Measurements from ENCODE around the gene FABP6.
A peak's percentile ranks its signal among the peaks of the same experiment; 100 is the strongest.
"Not testable (repeated sequence)": the region's sequence is repeated elsewhere in the genome, so short reads cannot be mapped to it uniquely, and the experiment has no call there.

FABP6 gene, protein sequence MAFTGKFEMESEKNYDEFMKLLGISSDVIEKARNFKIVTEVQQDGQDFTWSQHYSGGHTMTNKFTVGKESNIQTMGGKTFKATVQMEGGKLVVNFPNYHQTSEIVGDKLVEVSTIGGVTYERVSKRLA

DNA sequence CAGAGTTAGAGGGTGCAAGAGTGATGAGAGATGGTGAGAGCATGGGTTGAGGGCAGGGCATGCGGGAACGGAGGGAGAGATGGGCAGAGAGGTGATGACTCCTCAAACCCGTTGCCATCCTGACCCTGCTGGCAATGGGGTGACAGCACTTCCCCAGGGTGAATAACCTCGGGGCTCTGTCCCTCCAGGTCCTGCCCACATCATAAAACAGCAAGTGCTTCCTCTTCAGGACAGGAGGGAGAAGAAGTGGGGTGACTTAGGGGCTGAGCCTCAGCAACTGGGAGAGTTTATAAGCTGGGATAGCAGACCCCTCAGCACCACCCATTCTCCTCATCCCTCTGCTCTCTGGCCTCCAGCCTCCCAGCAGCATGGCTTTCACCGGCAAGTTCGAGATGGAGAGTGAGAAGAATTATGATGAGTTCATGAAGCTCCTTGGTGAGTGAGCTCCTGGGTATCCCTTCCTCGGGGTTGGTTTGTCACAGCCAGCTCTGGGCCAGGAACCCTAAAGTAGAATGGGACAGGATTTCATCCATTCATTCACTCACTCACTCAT, at the start of gene FABP6:
Gene FABP6, plus strand, starts transcription at position 317 of the 553 bp plus-strand sequence. Its CDS starts 52 bp downstream, at position 369.
- no peak for DNase-seq (ENCODE audit: low read depth in 2 of 2)

DNA sequence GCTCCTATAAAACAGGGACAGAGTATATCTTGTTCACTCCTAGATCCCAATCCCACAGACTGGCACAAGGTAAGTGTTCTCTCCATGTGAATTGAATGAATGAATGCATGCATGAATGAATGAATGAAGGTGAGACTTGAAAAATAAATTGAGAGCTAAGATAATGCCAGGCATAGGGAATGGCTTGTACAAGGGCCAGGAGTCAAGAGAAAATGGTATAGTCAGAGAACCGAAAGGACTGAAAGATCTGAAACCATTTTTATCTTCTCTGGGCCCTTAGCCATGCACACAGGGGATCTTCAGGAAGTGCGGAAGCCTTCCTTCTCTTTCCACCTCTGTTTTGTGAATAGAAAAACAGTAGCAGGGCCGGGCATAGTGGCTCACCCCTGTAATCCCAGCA, 48.4 kb upstream of the FABP6 start:
- DNase-seq (ENCODE audit: low read depth in 2 of 2) = no peak

DNA sequence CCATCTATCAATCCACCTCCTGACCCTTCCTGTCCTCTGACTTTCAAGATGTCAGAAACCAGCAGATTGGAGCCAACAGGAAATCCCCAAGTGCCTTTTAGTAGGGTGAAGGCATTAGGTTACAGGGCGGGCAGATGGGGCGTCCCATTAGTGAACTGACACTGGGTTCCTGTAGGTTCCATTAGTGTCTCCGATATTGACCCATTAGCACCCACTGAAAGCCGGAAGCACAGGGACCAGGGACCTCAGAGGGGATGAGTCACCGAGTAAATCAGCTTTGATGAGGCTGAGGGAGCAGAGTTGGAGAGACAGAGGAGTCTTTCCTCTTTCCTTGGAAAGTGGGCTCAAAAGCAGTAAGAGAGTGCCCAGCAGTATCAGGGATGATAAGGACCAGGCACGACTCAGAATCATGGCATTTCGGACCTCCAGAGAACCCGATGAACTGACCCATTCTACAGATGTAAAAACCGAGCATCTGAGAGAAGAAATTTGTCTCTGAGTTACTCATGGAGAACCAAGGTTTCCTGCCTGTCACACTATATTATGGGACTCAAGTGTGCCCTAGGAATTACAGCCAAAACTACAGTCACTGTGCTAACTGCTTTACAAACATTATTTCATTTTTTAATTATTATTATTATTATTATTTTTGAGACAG, 47.2 kb upstream of the FABP6 start:
- no peak for DNase-seq (ENCODE audit: low read depth in 2 of 2)

DNA sequence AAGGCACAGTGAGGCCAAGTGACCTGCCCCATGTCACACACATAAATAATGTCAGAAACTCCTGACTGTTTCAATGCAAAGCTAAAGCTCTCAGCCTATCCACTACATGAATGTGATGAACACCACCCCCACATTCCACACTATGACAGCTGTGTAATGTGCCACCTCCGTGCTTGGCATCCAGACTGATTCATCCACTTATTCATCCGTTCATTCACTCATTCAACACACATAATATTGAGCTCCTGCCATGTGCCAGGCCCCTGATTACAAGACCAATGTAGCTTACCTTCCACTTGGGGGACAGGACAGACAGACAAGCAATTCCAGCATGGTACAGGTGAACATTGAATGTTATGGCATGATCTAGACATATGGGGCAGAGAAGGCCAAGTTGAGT, 46.2 kb upstream of the FABP6 start:
- DNase-seq (ENCODE audit: low read depth in 2 of 2) = no peak

DNA sequence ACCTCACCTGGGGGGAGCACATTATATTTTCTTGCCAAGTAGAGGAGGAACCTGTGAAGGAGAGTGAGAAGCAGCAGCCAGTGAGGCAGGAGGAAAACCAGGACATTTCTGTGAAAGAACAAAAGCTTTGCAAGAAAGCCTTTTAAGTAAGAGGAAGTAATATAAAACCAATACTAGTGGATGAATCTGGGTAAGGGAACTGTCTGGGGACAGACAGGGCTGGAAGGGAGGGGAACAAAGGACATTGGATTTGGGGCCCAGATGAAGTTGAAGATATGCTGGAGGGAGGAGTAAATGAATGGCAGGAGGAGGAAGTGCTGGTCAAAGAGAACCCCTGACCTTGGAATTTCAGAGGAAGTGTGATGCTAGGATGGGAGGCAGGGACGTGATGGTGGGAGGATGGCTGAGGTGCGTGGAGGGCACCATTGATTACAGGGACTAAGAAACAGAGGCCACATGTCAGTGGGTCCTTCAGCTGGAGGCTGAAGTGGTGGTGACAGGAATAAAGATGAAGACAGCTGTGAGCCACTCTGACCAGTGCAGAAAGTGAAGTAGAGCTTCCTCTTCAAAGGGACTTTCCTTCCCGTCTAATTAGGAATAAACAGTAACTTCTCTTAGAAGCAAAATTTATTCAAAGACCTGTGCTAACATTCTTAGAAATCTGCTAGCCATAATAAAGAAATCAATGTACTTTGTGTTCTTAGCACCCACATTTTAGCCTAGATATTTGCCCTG, 43.5 kb upstream of the FABP6 start:
- no peak for DNase-seq (ENCODE audit: low read depth in 2 of 2)

DNA sequence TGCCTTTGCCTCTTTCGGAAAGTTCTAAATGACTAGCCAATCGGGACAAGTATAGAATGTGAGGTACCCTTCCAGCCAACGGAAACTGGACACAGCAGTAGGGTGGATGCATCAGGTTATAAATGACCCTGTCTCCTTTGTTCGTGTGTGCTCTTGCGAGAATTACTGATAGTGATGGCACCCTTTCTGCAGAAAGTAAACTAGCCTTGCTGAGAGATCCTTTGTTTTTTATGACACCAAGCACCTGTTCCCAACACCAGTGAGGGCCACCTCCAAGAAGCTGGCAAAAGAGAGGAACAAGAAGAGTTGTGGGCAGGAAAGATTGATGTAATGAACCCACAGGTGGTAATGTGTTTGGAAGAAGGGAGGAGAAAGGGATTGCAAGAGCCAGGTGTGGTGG, 42.8 kb upstream of the FABP6 start:
- DNase-seq (ENCODE audit: low read depth in 2 of 2) = no peak

DNA sequence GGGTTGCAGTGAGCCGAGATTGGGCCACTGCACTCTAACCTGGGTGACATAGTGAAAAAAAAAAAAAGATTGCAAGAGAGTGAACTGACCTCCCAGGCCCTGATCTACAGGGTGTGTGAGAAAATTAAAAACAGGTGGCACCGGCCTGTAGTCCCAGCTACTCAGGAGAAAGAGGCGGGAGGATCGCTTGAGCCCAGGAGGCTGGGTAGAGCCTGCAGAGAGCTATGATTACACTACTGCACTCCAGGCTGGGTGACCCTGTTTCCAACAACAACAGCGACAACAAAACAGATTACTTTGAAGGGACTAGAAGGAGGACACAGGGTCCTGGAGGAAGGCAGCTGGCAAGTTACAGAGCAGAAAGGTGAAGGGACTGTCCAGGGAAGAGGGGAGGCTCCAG, 42.2 kb upstream of the FABP6 start:
- no peak for DNase-seq (ENCODE audit: low read depth in 2 of 2)

DNA sequence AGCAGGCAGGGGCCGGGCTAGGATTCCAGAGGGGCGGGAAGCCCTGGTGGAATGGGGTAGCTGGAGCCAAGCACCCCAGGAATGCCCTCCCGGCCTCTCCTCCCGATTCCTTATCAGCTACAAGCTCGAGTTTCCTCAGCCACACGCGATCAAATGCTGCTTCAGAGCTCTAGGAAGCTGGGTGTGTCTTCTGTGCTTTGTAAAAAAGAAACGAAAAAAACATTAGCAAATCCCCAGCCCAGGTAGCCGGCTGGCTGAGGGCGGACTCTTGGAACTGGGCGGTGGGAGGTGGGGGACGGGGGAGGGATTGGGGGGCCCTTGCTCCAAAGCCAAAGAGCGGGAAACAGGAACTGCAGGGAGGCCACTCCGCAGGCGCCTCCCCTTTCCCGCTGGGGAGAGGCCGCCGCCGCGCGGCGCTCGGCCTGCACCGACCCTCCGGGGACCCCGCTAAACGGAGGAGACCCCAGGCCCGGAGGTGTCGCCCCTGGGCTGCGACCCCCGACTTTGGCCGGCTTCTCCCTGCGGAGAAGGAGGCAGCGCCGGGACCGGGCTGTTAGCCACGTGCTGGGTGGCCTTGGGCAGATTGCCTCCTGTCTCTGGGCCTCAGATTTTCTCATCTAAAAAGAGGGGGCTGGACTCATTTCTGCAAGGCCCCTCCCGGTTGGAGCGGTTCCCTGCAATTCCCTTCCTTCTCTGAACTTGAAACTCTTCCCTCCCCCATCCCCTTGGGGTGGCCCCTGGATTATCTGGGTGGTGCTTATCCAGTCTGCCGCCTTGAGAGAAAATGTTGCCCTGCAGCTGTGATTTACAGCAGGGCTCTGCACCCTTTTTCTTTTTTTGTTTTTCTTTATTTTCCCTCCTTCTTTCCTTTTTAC, 40.9 kb upstream of the FABP6 start:
- no peak for DNase-seq (ENCODE audit: low read depth in 2 of 2)

DNA sequence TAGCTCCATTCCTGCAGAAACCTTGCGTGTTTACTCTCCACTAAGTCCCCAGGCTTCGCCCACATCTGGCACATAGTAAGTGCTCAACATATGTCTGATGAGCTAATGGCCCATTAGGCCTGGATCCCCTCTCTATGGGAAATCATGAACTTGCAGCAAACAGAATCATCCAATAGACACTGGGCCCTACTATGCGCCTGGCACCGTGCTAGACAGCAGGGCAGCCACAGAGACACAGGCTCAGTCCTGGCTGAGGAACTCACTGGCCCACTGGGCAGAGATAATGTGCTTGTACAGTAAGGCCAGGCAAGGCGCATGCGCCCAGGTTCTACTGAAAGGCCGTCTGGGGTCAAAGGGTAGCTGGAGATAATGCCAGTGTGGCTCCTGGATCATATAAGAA, 36.9 kb upstream of the FABP6 start:
- no peak for DNase-seq (ENCODE audit: low read depth in 2 of 2)

DNA sequence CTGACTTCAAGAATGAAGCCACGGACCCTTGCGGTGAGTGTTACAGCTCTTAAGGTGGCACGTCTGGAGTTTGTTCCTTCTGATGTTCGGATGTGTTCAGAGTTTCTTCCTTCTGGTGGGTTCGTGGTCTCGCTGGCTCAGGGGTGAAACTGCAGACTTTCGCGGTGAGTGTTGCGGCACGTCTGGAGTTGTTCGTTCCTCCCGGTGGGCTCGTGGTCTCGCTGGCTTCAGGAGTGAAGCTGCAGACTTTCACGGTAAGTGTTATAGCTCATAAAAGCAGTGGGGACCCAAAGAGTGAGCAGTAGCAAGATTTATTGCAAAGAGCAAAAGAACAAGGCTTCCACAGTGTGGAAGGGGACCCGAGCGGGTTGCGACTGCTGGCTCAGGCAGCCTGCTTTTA, 36.2 kb upstream of the FABP6 start:
- DNase-seq (ENCODE audit: low read depth in 2 of 2) = not testable (repeated sequence)

DNA sequence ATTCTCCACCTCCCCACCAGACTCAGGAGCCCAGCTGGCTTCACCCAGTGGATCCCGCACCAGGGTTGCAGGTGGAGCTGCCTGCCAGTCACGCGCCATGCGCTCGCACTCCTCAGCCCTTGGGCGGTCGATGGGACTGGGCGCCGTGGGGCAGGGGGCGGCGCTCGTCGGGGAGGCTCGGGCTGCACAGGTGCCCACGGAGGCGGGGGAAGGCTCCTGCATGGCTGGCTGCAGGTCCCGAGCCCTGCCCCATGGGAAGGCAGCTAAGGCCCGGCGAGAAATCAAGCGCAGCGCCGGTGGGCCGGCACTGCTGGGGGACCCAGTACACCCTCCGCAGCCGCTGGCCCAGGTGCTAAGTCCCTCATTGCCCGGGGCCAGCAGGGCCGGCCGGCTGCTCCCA, 35.5 kb upstream of the FABP6 start:
- DNase-seq (ENCODE audit: low read depth in 2 of 2) = not testable (repeated sequence)

DNA sequence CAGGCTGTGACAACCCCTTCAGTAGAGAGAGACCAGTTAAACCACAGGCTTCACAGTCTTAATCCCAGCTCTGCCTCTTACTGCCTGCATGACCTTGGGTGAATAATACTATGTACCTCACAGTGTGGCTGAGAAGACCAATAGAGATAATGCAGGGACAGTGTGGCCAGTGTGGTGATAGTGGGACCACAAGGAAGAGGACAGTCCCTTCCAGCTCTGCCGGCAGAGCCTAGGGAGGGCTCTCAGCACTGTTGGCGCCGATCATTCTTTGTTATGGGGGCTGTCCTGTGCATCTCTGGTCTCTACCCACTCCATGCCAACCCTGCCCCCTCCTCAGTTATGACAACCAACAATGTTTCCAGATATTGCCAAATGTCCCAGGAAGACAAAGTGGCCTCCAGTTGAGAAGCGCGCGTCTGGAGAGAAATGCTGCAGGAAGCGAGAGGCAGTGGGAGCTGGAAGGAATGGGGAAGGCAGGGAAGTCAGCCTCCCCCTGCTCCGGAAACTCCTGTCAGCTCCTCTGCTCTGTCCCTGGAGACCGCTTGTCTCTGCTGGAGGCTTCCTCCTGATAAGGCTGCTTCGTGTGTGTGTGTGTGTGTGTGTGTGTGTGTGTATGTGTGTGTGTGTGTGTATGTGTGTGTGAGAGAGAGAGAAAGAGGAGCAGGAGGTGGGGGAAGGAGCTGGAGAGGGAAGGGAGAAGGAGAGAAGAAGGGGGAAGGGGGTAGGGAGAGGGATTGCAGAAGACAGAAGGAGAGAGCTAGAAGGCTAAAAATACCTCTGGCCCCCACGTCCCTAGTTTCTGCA, 31.8 kb upstream of the FABP6 start:
- DNase-seq (ENCODE audit: low read depth in 2 of 2) = no peak

DNA sequence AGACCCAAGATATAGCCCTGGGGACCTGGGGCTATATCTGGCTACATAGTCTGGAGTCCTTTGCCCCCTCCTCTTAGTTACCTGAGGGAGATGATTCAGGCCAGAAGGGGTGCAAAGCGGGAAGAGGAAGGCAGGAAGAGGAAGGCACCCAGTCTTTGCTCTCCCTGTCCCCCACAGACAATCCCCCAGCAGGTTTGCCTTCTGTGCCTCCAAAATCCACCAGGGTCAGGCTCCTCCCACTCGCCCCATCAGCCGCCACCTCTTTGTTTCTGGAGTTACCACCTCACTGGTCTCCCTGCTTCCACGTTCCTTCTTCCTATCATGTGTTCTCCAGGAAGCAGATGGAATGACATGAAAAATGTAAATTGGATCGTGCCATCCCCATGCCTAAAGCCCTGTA, 31.2 kb upstream of the FABP6 start:
- DNase-seq (ENCODE audit: low read depth in 2 of 2) = no peak

DNA sequence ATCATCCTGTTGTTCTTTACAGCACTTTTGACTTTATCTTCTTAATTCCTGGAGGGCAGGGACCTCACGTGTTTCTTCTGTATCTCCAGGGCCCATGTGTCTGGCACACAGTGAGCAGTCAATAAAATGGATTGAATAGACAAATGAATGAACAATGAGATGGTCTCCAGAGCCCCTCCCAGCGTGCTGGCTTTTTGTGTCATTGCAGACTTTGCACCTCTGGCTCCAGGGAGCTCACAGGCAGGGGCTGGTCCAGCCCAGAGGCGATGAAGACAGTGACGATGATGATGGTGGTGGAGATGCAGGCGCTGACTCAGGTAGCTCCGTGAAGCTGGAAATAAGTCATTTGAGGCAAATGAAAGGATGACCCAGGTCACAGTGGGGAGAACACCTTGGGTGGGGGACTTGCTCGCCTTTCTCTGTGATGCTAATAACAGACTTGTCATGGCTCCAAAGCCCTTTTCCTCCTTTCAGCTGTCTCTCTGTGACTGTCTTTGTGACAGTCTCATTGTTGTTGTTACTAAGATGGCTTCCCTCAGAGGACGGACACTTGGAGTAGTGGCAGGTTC, 30.4 kb upstream of the FABP6 start:
- no peak for DNase-seq (ENCODE audit: low read depth in 2 of 2)

DNA sequence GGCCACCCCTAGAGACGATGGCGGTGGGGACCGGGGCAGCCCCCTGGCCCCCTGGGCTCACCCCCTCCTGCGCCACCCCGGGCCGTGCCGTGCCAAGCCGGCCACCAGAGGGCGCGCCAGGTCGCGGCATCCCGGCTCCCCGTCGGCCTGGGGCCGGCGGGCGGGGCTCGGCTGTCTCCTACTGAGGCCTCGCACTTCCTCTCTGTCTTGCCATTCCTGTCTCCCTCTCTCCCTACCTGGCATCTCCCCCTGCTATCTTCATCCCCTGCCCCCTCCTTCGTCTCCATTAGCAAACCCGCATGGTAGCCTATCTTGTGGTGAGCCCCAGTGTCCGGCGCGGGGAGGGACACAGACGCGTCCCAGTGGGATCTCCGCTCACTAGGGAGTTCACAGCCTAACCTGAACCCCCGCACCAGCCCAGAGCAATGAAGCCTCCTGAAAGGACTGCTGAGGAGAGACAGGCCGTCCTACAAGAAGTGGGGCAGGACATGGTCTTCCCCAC, 29.8 kb upstream of the FABP6 start:
- peak; percentile 59 to 68 for DNase-seq (ENCODE audit: low read depth in 2 of 2)

DNA sequence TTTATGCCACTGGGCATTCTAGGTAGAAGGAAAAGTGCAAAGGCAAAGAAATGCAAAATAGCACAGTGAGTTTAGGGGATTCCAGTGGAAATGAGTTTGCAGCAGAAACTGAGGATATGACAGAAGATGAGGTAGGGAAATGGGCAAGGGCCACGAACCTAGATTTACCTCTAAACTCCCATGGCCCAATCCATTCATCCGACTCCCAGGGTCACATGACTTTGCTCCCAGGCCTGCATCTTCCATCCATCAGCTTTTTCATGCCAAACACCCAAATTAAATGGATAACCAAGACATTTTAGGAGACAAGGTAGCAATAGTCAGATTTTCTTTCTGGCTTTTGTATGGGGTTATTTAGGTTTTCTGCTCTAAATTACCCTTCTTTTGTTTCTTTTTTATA, 22.2 kb upstream of the FABP6 start:
- no peak for DNase-seq (ENCODE audit: low read depth in 2 of 2)

DNA sequence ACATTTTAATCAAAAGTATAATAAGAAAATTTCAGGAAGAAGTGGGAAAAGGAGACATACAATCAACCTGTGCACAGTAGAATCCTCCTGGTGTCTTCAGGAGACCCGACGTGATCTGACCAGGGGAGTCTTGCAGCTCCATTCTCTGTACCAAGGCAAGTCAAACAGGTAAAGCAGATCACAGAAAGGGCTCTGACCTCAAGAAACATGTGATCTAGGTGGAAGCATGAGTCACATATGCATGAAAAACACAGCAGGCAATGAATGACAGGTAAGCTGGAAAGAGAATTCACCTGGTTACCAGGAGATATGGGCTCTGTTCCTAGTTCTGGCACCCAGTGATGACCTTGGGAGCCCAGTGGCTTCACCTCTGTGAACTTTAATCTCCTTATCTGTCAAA, 19.4 kb upstream of the FABP6 start:
- no peak for DNase-seq (ENCODE audit: low read depth in 2 of 2)

DNA sequence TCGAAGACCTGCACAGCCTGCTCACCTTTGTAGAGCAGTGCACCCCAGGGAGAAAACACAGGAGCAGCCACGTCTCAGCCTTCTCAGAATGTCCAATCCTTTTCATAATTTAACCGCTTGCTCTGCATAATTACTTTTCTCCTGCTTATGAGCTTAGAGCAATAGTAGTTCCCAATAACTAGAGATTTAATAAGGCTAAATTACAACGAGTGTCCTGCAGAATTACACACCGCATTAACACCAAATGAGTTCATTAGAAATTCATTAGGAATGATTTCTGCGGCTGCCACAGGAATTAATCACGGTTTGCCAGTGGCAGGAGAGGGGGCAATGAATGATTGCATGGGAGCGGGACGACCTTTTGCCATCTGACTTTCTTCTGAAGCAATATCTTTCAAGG, 18.7 kb upstream of the FABP6 start:
- DNase-seq (ENCODE audit: low read depth in 2 of 2) = no peak

DNA sequence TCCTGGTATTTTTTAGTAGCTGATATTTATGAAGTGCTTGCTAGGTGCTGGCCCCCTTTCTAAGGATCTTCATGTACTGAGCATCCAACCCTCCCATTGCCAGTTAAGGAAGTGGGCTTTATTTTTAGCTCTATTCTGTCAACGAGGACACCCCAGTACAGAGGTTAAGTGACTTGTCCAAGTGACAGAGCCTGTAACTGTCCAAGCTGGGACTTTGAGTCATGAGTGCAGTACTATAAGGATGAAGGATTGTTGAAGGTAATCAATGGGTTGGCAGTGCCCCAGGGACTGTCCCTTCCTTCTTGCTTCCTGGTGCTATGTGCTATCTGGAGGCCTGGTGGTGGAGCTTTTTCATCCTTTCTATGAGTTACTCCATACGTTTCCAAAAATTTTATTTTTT, 18.0 kb upstream of the FABP6 start:
- DNase-seq (ENCODE audit: low read depth in 2 of 2) = no peak

DNA sequence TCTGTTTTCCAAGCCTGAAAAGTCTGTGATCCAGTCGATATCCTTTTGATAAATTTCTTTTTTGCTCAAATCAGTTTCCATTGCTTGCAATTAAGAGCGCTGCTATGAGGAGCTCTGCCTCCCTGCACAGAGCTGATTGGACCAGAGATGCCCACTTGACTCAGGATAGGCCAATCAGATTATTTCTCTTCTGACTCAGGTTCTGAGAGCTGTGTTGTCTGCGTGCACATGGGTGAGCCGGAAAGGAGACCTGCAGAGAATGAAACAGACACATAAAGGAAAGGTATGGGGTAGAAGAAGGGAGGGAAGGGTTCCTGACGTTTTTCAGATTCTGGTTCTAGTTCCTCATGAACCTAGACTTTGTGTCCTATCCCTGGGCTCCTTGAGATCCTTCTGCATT, 15.8 kb upstream of the FABP6 start:
- no peak for DNase-seq (ENCODE audit: low read depth in 2 of 2)

DNA sequence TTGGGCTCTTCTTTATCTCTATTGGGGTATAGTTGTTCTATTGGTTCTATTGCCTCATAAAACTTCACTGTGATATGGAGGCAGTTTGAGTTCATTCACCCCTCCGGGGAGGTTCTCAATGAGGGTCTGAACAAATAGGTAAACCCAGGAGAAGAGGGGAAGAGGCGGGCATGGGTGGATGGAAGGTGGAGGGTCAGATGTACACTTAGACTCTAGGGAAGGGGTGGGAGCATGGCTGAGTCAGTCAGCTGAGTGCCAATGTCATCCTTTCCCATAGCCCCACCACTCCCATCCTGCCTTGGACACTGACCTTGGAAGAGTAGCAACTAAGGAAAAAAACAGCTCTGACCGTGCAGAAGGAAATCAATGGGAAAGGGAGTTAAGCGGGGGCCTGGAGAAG, 9.9 kb upstream of the FABP6 start:
- no peak for DNase-seq (ENCODE audit: low read depth in 2 of 2)
